K562 (cell line): Measurements from ENCODE around the gene GALNT18. TPM values are rescaled to one million over a fixed set of nuclear protein-coding genes. Genes with fewer than 3 reads are reported as not detected.

Experiments
- ATAC-seq: fragments of 200-7000 bp; cut with Tn5 transposase; 3 replicates; pipeline ENCODE4 v1.9.1; 2020; ENCODE audit warnings: moderate library complexity
- BruUV-seq: library from RNA; stranded (reverse); fragments of 400-500 nt; replicated peaks from 2 replicates; lab custom pipeline; 2021; lab: Mats Ljungman, UMichigan
- CTCF ChIA-PET: fragments of 300-600 bp; formaldehyde crosslinking; extraction: SDS; loops from one replicate; lab custom pipeline; 2021; ENCODE audit warnings: low intra/inter-chr PET ratio; lab: Yijun Ruan, JAX
- POLR2A ChIA-PET: fragments of 300-600, 350-650 bp; sonication (Branson Sonifier 250); formaldehyde crosslinking; extraction: SDS; loops from one replicate; lab custom pipeline; 2021; ENCODE audit warnings: antibody characterized with exemption, inconsistent platforms; lab: Yijun Ruan, JAX
- DNase-seq, 4 experiments: peaks; one replicate each; pipeline versions ENCODE4 v3.0.0 to v3.0.0-alpha.2; 2011 to 2018; ENCODE audit warnings: low spot score in 3 of 4, mixed read lengths in 3 of 4; ENCODE audit errors: extremely low read depth in 1 of 4
- FAIRE-seq: peaks from 2 replicates; lab custom pipeline; 2011; peaks lifted over from hg19 to GRCh38; lab: Jason Lieb, UNC
- H2AFZ ChIP-seq: 2 replicates; pipeline ENCODE4 v1.6.0; 2011; ENCODE audit warnings: low read depth, low read length, control low read depth, inconsistent platforms
- H3K27ac ChIP-seq: fragments of 200-600 bp; 3 replicates; pipeline ENCODE4 v1.8.0; 2011; ENCODE audit warnings: low read depth, mild to moderate bottlenecking, control low read depth, inconsistent platforms, low read length, moderate library complexity, mixed read lengths; ENCODE audit errors: extremely low read depth
- H3K27me3 ChIP-seq, 2 experiments: fragments of 300-600 bp in 1 of 2; 2 replicates in 1 of 2; 3 replicates in 1 of 2; pipeline versions ENCODE4 v1.6.0 to v1.8.0; 2011; ENCODE audit warnings: inconsistent platforms in 2 of 2, low read length in 2 of 2, mild to moderate bottlenecking in 1 of 2, mixed read lengths in 1 of 2, moderate library complexity in 1 of 2; ENCODE audit not compliant: control insufficient read depth in 2 of 2, insufficient read depth in 2 of 2
- H3K36me3 ChIP-seq: fragments of 300-600 bp; 3 replicates; pipeline ENCODE4 v1.8.0; 2011; ENCODE audit warnings: mild to moderate bottlenecking, low read length, inconsistent platforms; ENCODE audit not compliant: control insufficient read depth, insufficient read depth
- H3K4me1 ChIP-seq, 2 experiments: fragments of 200-600 bp in 1 of 2; replicated peaks in 1 of 2; 2 replicates in 1 of 2; 3 replicates in 1 of 2; pipeline versions ENCODE4 v1.5.1 to v1.8.0; 2011; ENCODE audit warnings: inconsistent platforms in 2 of 2, low read length in 2 of 2, mild to moderate bottlenecking in 1 of 2, mixed read lengths in 1 of 2, moderate library complexity in 1 of 2; ENCODE audit not compliant: control insufficient read depth in 2 of 2, insufficient read depth in 2 of 2
- H3K4me2 ChIP-seq: 2 replicates; pipeline ENCODE4 v1.6.1; 2011; ENCODE audit warnings: low read length, control low read depth, inconsistent platforms, mixed read lengths; ENCODE audit not compliant: insufficient read depth
- H3K4me3 ChIP-seq: fragments of 200-600 bp; sonication (generic), shearing (Covaris generic); 2 replicates; pipeline ENCODE4 v1.5.1; 2016; ENCODE audit warnings: control low read depth, inconsistent platforms
- H3K79me2 ChIP-seq: fragments of 200-600 bp; 3 replicates; pipeline ENCODE4 v1.8.0; 2011; ENCODE audit warnings: low read length, inconsistent platforms; ENCODE audit not compliant: control insufficient read depth, insufficient read depth
- H3K9ac ChIP-seq, 2 experiments: 2 replicates each; pipeline versions ENCODE4 v1.6.0 to v1.6.1; 2011; ENCODE audit warnings: low read depth in 2 of 2, low read length in 2 of 2, control low read depth in 1 of 2, inconsistent platforms in 1 of 2, mild to moderate bottlenecking in 1 of 2, mixed read lengths in 1 of 2; ENCODE audit not compliant: insufficient read depth in 1 of 2
- H3K9me1 ChIP-seq: one replicate; pipeline ENCODE4 v1.6.0; 2011; ENCODE audit warnings: inconsistent platforms, mild to moderate bottlenecking, low read length, moderate library complexity; ENCODE audit not compliant: control insufficient read depth, insufficient read depth
- H3K9me3 ChIP-seq: replicated peaks from 2 replicates; pipeline ENCODE4 v1.5.1; 2011; ENCODE audit warnings: low read depth, low read length, inconsistent platforms; ENCODE audit not compliant: control insufficient read depth, insufficient read depth
- H4K20me1 ChIP-seq: replicated peaks from 2 replicates; pipeline ENCODE4 v1.6.1; 2011; ENCODE audit warnings: low read length, inconsistent platforms, mixed read lengths; ENCODE audit not compliant: control insufficient read depth, insufficient read depth
- DACH1 ChIP-seq: fragments of 450-650 bp; IDR thresholded peaks from 2 replicates; pipeline ENCODE4 v1.6.1; 2018; ENCODE audit not compliant: partially characterized antibody
- KHSRP ChIP-seq: fragments of 450-650 bp; IDR thresholded peaks from 2 replicates; pipeline ENCODE4 v1.6.1; 2017
- KLF1 ChIP-seq: fragments of 450-650 bp; IDR thresholded peaks from 2 replicates; pipeline ENCODE4 v1.6.1; 2016; ENCODE audit warnings: missing genetic modification characterization, missing compliant biosample characterization
- MTF1 ChIP-seq: fragments of 250-450 bp; sonication (Bioruptor Pico); IDR thresholded peaks from 2 replicates; pipeline ENCODE4 v1.9.0; 2021; ENCODE audit warnings: moderate library complexity, mild to moderate bottlenecking, inconsistent platforms, borderline replicate concordance
- PCBP1 ChIP-seq: fragments of 200-400 bp; formaldehyde crosslinking; IDR thresholded peaks from 2 replicates; pipeline ENCODE4 v1.6.1; 2018; ENCODE audit warnings: mild to moderate bottlenecking, low read depth, low read length; ENCODE audit not compliant: poor library complexity, severe bottlenecking
- SPI1 ChIP-seq: IDR thresholded peaks from 2 replicates; pipeline ENCODE4 v1.6.1; 2011; ENCODE audit warnings: low read depth, low read length, control low read depth, borderline replicate concordance
- TAF1 ChIP-seq: IDR thresholded peaks from 2 replicates; pipeline ENCODE4 v1.6.1; 2011; ENCODE audit warnings: mild to moderate bottlenecking, low read length, moderate library complexity; ENCODE audit not compliant: insufficient read depth, control insufficient read depth, severe bottlenecking; ENCODE audit errors: extremely low read depth
- TEAD1 ChIP-seq, 2 experiments: fragments of 450-650 bp in 1 of 2; sonication (generic) in 1 of 2; formaldehyde crosslinking; IDR thresholded peaks; 2 replicates each; pipeline versions ENCODE4 v1.4.0 to v1.8.0; 2020 to 2022; ENCODE audit warnings: mild to moderate bottlenecking in 2 of 2, missing genetic modification reagents in 1 of 2
- ZNF12 ChIP-seq: sonication (generic); formaldehyde crosslinking; IDR thresholded peaks from 2 replicates; pipeline ENCODE4 v1.4.0; 2020; ENCODE audit warnings: mild to moderate bottlenecking, missing genetic modification reagents
- ZNF143 ChIP-seq: sonication (generic); formaldehyde crosslinking; IDR thresholded peaks from 2 replicates; pipeline ENCODE4 v1.9.0; 2022; ENCODE audit warnings: mild to moderate bottlenecking, missing genetic modification reagents
- ZNF212 ChIP-seq: fragments of 450-650 bp; formaldehyde crosslinking; IDR thresholded peaks from 2 replicates; pipeline ENCODE4 v1.4.0; 2020; ENCODE audit warnings: mild to moderate bottlenecking
- ZNF707 ChIP-seq: fragments of 250-450 bp; sonication (Bioruptor Pico); conservative IDR thresholded peaks from 2 replicates; pipeline ENCODE4 v1.8.0; 2022; ENCODE audit warnings: inconsistent platforms, mild to moderate bottlenecking, moderate library complexity
- WGBS: fragments of 100-300 bp; shearing (Covaris generic); methylation state at CpG from one replicate; pipeline ENCODE4 v1.1.6; 2016; ENCODE audit warnings: low coverage, mixed read lengths; ENCODE audit not compliant: insufficient coverage; ENCODE audit errors: missing lambda C conversion rate; 5-methylcytosine and 5-hydroxymethylcytosine counted together
- in situ Hi-C: fragments of 300-500 bp; cut with MboI; formaldehyde crosslinking; loops from 4 replicates; pipeline ENCODE4 v1.15.0; 2018; ENCODE audit warnings: inconsistent platforms, mixed read lengths
- intact Hi-C: fragments of 100-400 bp; cut with micrococcal nuclease; formaldehyde crosslinking; loops from 2 replicates; pipeline ENCODE4 v1.14.2; 2022
- polyA plus RNA-seq, 8 experiments: library from polyadenylated mRNA; depleted of rRNA in 4 of 8; stranded (reverse) in 5 of 8; unstranded in 3 of 8; fragments of >200 nt; fragmentation: Nextera tagmentation in 2 of 8; fragmentation: Illumina TruSeq in 1 of 8; extraction: Ambion mirVana in 2 of 8; extraction: Trizol in 1 of 8; gene quantifications; 2 replicates each; pipeline versions ENCODE4 v1.2.1 to v1.2.3, GENCODE V29; 2011 to 2014; ENCODE audit warnings: inconsistent platforms in 1 of 8, missing spikeins in 1 of 8
- total RNA-seq, 7 experiments: library from RNA; depleted of rRNA in 6 of 7; stranded (reverse); fragments of >200 nt in 6 of 7; fragmentation: Illumina TruSeq in 2 of 7; extraction: Trizol in 2 of 7; gene quantifications; 2 replicates each; pipeline versions ENCODE4 v1.2.1 to v1.2.3, GENCODE V29; 2011 to 2021; ENCODE audit warnings: low replicate concordance in 1 of 7
- TF ChIP-seq, protein P1 (sequence below), 2 experiments: fragments of 450-650 bp in 1 of 2; sonication (generic) in 1 of 2; formaldehyde crosslinking; conservative IDR thresholded peaks; 2 replicates each; pipeline versions ENCODE4 v1.4.0 to v1.8.1; 2020 to 2022; ENCODE audit warnings: mild to moderate bottlenecking in 1 of 2, missing genetic modification reagents in 1 of 2
- TF ChIP-seq, protein P2 (sequence below), 3 experiments: IDR thresholded peaks in 2 of 3; conservative IDR thresholded peaks in 1 of 3; 2 replicates each; pipeline ENCODE4 v1.5.1; 2011 to 2012; ENCODE audit warnings: low read length in 3 of 3, mild to moderate bottlenecking in 3 of 3, control low read depth in 2 of 3, improper control_type of control experiment in 1 of 3, inconsistent platforms in 1 of 3, low read depth in 1 of 3, mixed read lengths in 1 of 3, moderate library complexity in 1 of 3; ENCODE audit not compliant: insufficient read depth in 2 of 3
- TF ChIP-seq, protein P3 (sequence below): sonication (generic); formaldehyde crosslinking; IDR thresholded peaks from 2 replicates; pipeline ENCODE4 v1.8.0; 2022; ENCODE audit warnings: missing genetic modification reagents, mild to moderate bottlenecking, borderline replicate concordance

The GALNT18 gene
- total and polyA plus RNA-seq, 9 of the 15 experiments (the other 6 are each of a cell fraction or from before 2014, with no cell fraction given) = not detected

DNA sequence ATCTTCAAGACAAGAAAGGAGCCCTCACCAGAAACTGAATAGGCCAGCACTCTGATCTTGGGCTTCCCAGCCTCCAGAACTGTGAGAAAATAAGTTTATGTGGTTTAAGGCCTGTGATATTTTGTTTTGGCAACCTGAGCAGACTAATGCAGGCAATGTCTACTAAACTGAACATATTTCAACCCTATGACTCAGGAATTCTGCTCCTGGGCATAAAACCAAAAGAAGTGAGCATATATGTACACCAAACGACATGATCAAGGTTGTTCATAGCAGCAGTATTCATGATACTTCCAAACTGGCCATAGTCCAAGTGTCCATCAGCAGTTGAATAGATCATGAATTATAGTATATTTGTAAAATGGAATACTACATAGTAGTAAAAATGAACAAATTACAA is 297.7 kb downstream of the GALNT18 start:
- H3K4me2 ChIP-seq = no peak overlapping the region
- H3K27ac ChIP-seq = no peak overlapping the region
- H3K27me3 ChIP-seq = no peaks in the 10 kb centered on the region; a peak in 1 of 5 replicates
- intact Hi-C loops = no loop called here
- ChIA-PET POLR2A (interaction anchor here (0.7 kb wide), 1 partner anchor 20 kb away, joined by 3 read pairs; no protein-coding TSS in a partner anchor), CTCF (no interaction called here)
- no peaks in the 10 kb centered on the region for H3K9me1 ChIP-seq
- TF ChIP-seq ZNF12 (CRISPR knock-in tag) = no peak
- no peak for TF ChIP-seq KHSRP
- TF ChIP-seq, protein P1, sequence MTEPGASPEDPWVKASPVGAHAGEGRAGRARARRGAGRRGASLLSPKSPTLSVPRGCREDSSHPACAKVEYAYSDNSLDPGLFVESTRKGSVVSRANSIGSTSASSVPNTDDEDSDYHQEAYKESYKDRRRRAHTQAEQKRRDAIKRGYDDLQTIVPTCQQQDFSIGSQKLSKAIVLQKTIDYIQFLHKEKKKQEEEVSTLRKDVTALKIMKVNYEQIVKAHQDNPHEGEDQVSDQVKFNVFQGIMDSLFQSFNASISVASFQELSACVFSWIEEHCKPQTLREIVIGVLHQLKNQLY (CRISPR knock-in tag; conservative IDR thresholded peaks at IDR 0.05) = no peak
- no peak for TF ChIP-seq DACH1
- TF ChIP-seq, protein P2, sequence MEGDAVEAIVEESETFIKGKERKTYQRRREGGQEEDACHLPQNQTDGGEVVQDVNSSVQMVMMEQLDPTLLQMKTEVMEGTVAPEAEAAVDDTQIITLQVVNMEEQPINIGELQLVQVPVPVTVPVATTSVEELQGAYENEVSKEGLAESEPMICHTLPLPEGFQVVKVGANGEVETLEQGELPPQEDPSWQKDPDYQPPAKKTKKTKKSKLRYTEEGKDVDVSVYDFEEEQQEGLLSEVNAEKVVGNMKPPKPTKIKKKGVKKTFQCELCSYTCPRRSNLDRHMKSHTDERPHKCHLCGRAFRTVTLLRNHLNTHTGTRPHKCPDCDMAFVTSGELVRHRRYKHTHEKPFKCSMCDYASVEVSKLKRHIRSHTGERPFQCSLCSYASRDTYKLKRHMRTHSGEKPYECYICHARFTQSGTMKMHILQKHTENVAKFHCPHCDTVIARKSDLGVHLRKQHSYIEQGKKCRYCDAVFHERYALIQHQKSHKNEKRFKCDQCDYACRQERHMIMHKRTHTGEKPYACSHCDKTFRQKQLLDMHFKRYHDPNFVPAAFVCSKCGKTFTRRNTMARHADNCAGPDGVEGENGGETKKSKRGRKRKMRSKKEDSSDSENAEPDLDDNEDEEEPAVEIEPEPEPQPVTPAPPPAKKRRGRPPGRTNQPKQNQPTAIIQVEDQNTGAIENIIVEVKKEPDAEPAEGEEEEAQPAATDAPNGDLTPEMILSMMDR (IDR thresholded peaks at IDR 0.05 in 2 of 3, conservative IDR thresholded peaks at IDR 0.05 in 1 of 3; ENCODE audit: insufficient read depth in 2 of 3, low read depth in 1 of 3, low read length in 3 of 3) = no peak
- no peak for TF ChIP-seq PCBP1
- no peak for TF ChIP-seq ZNF707 (CRISPR knock-in tag)
- TF ChIP-seq, protein P3, sequence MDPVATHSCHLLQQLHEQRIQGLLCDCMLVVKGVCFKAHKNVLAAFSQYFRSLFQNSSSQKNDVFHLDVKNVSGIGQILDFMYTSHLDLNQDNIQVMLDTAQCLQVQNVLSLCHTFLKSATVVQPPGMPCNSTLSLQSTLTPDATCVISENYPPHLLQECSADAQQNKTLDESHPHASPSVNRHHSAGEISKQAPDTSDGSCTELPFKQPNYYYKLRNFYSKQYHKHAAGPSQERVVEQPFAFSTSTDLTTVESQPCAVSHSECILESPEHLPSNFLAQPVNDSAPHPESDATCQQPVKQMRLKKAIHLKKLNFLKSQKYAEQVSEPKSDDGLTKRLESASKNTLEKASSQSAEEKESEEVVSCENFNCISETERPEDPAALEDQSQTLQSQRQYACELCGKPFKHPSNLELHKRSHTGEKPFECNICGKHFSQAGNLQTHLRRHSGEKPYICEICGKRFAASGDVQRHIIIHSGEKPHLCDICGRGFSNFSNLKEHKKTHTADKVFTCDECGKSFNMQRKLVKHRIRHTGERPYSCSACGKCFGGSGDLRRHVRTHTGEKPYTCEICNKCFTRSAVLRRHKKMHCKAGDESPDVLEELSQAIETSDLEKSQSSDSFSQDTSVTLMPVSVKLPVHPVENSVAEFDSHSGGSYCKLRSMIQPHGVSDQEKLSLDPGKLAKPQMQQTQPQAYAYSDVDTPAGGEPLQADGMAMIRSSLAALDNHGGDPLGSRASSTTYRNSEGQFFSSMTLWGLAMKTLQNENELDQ (CRISPR knock-in tag) = no peak
- TF ChIP-seq KLF1 (tag) = no peak
- TF ChIP-seq ZNF143 (CRISPR knock-in tag) = no peak
- TF ChIP-seq SPI1 = no peak
- no peak for TF ChIP-seq TEAD1 (CRISPR knock-in tag; IDR thresholded peaks at IDR 0.05)
- no peak for TF ChIP-seq ZNF212 (CRISPR knock-in tag)
- no peak for TF ChIP-seq TAF1
- TF ChIP-seq MTF1 (CRISPR knock-in tag) = no peak
- H4K20me1 ChIP-seq = no peaks in the 10 kb centered on the region
- H3K79me2 ChIP-seq = no peaks in the 10 kb centered on the region
- ATAC-seq = no peak
- no peak for FAIRE-seq
- no TSS peak for BruUV-seq
- 0% methylated on average over 1 of the region's 1 CpG for WGBS
- in situ Hi-C loops = no loop called here
- H3K36me3 ChIP-seq = no peaks in the 10 kb centered on the region
- H3K4me3 ChIP-seq = no peak overlapping the region
- no peak overlapping the region for H2AFZ ChIP-seq
- H3K9ac ChIP-seq = no peak overlapping the region
- no peak for DNase-seq
- no peaks in the 10 kb centered on the region for H3K4me1 ChIP-seq
- H3K9me3 ChIP-seq = no peaks in the 10 kb centered on the region
